ENCODE data around the gene HIKESHI.
A peak's percentile ranks its signal among the peaks of the same experiment; 100 is the strongest.

The HIKESHI gene, protein sequence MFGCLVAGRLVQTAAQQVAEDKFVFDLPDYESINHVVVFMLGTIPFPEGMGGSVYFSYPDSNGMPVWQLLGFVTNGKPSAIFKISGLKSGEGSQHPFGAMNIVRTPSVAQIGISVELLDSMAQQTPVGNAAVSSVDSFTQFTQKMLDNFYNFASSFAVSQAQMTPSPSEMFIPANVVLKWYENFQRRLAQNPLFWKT

DNA sequence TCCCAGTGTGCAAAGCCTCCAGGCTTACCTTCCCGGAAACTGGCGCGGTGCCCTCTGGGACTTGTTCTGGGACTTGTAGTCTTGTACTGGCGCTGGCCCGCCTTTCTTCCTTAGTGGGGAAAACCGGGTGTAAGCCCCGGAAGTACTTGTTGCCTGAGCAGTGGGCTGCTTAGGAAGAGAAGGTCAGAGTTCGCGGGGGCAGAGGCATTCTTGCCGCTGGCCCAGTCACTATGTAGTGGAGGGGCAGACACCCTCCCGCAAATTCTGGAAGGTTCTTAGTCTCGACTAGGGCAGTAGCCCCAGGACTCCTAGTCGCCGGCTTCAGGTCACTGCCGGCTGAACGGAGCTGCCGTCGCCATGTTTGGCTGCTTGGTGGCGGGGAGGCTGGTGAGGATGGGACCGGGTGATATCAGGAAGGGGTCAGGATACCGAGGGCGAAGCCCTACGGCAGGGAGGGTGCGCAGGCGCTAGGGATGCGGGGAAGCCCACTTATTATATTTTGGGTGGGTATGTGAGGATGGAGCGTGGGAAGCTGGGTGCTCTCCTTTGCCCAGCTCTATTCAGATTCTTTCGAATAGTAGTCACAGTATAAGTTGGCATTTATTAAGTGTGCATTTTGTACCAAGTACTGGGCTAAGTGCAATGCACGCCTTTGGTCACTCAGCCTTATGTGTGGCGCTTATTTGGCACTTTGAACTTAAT, at the start of gene HIKESHI:
Gene HIKESHI, plus strand, starts transcription at position 149 of the 702 bp plus-strand sequence. Its CDS starts 209 bp downstream, at position 358.
- in situ Hi-C loops (cut with HindIII; ENCODE audit: low sequenced_read_pairs) = no loop called here
- peak; percentile 98 for DNase-seq (ENCODE audit: low read depth, low spot score)
- peak within 1 kb of the TSS; percentile 75 for H3K4me3 ChIP-seq (ENCODE audit: low read depth, low read length)
- TF ChIP-seq CTCF (IDR thresholded peaks at IDR 0.05; ENCODE audit: low read depth, low read length) = no peak

- no peak for TF ChIP-seq CTCF (IDR thresholded peaks at IDR 0.05; ENCODE audit: low read depth, low read length)
- in situ Hi-C loops (cut with HindIII; ENCODE audit: low sequenced_read_pairs) = no loop called here
- no peak overlapping the region for H3K4me3 ChIP-seq (ENCODE audit: low read depth, low read length)
- no peak for DNase-seq (ENCODE audit: low read depth, low spot score)
These were observed 46.1 kb upstream of the HIKESHI start for GRCh38 chr11:86255896-86256295.

DNA sequence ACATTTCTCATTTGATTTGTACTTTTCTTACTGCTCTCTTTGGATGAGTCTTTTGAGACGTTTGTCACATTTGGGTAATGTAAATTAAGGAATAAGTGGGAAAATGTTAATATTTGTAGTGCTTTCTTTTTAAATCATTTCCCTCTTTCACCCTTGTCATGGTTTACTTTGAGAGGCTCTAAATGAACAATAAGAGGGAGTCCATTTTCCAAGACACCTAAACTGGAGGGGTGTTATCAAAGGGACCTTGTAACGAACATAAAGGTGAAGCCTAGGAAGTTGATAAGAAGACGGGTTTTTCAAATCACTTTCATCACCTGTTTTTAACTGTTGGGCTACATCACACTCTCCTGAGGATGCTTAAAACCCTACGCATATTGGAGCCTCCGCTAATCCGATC, 45.4 kb upstream of the HIKESHI start:
- in situ Hi-C loops (cut with HindIII; ENCODE audit: low sequenced_read_pairs) = no loop called here

DNA sequence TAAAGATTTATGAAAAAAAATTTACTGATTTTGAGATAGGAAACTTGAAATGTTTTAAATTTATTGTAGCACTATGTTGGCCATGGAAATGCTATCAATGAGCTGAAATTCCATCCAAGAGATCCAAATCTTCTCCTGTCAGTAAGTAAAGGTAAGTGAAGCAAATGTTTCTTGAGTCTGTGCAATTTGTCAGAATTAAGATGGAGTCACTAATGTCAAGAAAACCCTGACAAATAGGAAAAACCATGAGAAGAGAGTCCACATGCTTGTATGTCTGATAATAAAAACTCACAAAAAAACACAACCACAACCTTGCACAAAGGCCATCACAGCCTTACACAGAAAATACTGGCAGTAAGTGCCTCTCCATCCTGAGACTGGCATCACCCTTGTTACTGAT, 44.6 kb upstream of the HIKESHI start:
- in situ Hi-C loops (cut with HindIII; ENCODE audit: low sequenced_read_pairs) = no loop called here
- no peak for DNase-seq (ENCODE audit: low read depth, low spot score)
- H3K4me3 ChIP-seq (ENCODE audit: low read depth, low read length) = no peak overlapping the region
- TF ChIP-seq CTCF (IDR thresholded peaks at IDR 0.05; ENCODE audit: low read depth, low read length) = no peak

More for the DNA sequence above, 45.4 kb upstream of the HIKESHI start:
- TF ChIP-seq CTCF (IDR thresholded peaks at IDR 0.05; ENCODE audit: low read depth, low read length) = no peak
- H3K4me3 ChIP-seq (ENCODE audit: low read depth, low read length) = no peak overlapping the region
- DNase-seq (ENCODE audit: low read depth, low spot score) = no peak

GRCh38 chr11:86259730-86260129, 42.3 kb upstream of the HIKESHI start:
- no peak for TF ChIP-seq CTCF (IDR thresholded peaks at IDR 0.05; ENCODE audit: low read depth, low read length)
- in situ Hi-C loops (cut with HindIII; ENCODE audit: low sequenced_read_pairs) = no loop called here
- no peak for DNase-seq (ENCODE audit: low read depth, low spot score)

GRCh38 chr11:86261328-86261727, 40.7 kb upstream of the HIKESHI start:
- no peak for DNase-seq (ENCODE audit: low read depth, low spot score)
- no peak for TF ChIP-seq CTCF (IDR thresholded peaks at IDR 0.05; ENCODE audit: low read depth, low read length)
- in situ Hi-C loops (cut with HindIII; ENCODE audit: low sequenced_read_pairs) = no loop called here
- no peak overlapping the region for H3K4me3 ChIP-seq (ENCODE audit: low read depth, low read length)

More at GRCh38 chr11:86259730-86260129, 42.3 kb upstream of the HIKESHI start:
- H3K4me3 ChIP-seq (ENCODE audit: low read depth, low read length) = no peak overlapping the region

All from astrocyte of the spinal cord (primary cell).